HG03025 (cell line): Measurements from ENCODE around the gene LPIN1.
"Not testable (repeated sequence)": the region's sequence is repeated elsewhere in the genome, so short reads cannot be mapped to it uniquely, and the experiment has no call there.

Experiments
- ATAC-seq: cut with Tn5 transposase; IDR thresholded peaks from one replicate; pipeline ENCODE4 v1.9.1; 2021; ENCODE audit warnings: mild to moderate bottlenecking, moderate library complexity; ENCODE audit not compliant: unreplicated experiment, low FRiP score

LPIN1 gene

DNA sequence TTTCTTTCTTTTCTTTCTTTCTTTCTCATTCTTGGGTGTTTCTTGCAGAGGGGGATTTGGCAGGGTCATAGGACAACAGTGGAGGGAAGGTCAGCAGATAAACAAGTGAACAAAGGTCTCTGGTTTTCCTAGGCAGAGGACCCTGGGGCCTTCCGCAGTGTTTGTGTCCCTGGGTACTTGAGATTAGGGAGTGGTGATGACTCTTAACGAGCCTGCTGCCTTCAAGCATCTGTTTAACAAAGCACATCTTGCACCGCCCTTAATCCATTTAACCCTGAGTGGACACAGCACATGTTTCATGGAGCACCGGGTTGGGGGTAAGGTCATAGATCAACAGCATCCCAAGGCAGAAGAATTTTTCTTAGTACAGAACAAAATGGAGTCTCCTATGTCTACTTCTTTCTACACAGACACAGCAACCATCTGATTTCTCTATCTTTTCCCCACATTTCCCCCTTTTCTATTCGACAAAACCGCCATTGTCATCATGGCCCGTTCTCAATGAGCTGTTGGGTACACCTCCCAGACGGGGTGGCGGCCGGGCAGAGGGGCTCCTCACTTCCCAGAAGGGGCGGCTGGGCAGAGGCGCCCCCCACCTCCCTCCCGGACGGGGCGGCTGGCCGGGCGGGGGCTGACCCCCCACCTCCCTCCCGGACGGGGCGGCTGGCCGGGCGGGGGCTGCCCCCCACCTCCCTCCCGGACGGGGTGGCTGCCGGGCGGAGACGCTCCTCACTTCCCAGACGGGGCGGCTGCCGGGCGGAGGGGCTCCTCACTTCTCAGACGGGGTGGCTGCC is 12.9 kb downstream of the LPIN1 start:
- ATAC-seq, result not testable (repeated sequence)

DNA sequence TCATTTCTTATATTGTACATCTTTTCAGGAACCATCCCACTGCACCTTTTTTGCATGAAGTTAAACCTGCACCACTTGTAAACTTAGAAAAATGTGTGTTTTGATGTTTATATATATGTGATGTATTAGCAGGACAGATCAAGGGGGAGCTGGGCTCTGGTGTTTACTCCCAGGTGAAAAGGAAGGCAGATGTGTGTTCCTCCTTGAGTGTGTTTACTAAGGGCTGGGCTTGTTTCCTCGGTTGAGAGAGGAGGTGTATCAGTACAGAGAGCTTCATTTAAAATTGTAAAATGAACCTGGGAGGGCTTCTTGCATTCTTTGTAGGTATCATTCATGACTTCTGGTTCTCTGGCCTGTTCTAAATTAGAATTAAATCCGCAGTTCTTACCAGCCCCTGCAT is 14.8 kb downstream of the LPIN1 start:
- no peak for ATAC-seq

DNA sequence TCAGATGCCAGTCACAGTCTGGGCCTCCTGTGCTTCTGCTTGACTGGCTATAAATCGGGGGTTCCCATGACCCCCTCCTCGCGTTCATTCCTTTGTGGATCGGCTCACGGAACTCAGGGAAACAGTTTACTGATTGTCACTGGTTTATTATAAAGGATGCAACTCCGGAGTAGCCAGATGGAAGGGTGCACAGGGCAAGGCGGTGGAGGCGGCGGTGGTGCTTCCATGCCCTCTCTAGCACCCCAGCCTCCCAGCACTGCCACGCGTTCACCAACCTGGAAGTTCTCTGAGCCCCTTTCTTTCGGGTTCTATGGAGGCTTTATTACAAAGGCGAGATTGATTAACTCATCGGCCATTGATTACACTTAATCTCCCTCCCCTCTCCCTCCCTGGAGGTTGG is 15.6 kb downstream of the LPIN1 start:
- no peak for ATAC-seq

DNA sequence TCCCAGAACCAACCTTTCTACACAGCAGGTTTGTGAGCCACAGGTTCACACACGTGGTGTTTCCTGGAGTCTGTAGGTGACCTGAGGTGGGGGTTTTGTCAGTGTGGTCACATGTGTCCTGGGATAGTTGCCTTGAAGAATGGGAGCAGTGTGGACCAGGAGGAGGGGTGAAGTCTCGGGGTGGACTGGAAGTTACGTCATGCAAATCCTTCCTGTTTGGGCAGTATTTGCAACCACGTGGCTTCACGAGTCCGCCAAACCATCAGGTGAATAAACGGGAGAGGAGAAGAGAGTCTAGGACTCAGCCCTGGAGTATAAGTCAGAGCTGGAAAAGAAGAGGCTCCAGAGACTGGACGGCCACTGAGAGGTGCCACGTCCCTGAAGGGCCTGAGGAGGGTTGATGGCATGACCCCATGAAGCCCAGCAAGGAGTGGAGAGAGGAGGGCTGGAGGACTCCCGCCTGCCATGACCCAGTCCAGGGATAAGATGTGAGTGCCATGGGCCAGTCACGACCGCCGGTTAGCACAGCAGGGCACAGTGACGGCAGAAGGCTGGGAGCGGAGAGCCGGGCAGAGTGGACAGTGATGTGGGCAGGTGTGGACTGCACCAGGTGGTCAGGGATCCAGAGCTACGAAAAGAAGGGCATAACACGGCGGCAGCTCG is 16.5 kb downstream of the LPIN1 start:
- no peak for ATAC-seq

DNA sequence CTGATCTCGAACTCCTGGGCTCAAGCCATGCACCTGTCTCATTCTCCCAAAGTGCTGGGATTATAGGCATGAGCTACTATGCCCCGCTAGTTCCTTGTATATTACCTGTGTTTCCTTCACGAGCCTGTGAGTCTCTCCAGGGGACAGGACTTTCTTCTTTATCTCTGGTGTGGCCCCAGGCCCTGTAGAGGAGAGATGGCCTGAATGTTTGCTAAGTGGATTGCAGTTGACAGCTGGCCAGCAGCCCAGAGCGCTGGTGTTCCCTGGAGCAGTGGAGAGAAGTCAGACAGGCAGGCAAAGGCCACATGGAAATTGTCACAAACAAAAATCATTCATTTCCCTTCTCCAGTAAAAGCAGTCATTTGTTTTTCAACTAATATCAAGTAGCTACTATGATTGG is 17.9 kb downstream of the LPIN1 start:
- no peak for ATAC-seq

DNA sequence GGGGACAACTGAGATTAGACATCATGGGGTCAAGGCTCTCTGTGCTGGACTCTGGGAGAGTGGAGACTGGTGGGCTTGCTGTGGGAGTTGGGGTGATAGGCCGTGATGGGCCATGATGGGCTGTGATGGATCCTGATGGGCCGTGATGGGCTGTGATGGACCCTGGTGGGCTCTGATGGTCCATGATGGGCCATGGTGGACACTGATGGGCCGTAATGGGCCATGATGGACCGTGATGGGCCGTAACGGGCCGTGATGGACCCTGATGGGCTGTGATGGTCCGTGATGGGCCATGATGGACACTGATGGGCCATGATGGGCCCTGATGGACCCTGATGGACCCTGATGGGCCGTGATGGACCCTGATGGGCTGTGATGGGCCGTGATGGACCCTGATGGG is 18.5 kb downstream of the LPIN1 start:
- ATAC-seq, result no peak

DNA sequence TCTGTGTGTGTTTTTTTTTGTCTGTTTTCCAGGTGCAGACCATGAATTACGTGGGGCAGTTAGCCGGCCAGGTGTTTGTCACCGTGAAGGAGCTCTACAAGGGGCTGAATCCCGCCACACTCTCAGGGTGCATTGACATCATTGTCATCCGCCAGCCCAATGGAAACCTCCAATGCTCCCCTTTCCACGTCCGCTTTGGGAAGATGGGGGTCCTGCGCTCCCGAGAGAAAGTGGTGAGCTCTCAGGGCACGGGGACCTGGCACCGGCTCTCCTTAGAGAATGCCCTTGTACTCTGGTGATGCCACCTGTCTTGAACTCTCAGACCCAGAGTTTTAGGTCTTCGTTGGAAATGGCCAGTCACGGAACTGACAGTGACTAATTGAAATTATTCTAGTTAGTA is 19.1 kb downstream of the LPIN1 start:
- ATAC-seq, result no peak

DNA sequence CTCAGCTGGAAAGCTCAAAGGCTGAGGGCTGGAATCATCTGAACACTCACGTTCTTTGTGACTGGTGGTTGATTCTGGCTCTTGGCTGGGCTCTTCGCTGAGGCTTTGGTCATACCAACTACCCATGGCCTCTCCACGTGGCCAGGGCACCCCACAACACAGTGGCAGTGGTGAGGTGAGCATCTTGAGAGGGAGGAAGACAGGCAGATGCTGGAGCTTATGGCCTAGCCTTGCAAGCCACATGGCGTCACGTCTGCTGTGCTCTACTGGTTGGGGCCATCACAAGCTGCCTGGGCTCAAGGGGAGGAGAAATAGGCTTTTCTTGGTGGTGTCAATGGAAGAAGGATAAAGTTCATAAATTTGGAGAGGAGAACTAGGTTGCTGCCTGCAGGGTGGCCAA is 19.6 kb downstream of the LPIN1 start:
- ATAC-seq, result no peak

DNA sequence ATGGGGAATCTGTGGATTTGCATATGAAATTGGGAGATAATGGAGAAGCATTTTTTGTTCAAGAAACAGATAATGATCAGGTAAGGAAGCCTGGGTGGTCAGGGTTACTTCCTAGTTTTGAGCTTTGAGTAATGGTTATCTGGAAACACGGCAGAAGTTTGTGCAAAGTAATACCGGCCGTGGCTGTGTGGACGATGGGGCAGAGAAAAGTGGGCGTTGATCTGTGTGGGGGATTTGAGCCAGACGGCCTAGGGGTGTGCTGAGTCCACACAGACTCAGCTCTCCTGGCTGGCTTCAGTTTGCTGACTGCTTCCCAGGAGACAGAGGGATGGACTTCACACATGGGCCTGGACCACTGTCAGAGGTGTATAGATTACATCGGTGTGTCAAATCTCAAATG is 21.3 kb downstream of the LPIN1 start:
- ATAC-seq, result no peak

DNA sequence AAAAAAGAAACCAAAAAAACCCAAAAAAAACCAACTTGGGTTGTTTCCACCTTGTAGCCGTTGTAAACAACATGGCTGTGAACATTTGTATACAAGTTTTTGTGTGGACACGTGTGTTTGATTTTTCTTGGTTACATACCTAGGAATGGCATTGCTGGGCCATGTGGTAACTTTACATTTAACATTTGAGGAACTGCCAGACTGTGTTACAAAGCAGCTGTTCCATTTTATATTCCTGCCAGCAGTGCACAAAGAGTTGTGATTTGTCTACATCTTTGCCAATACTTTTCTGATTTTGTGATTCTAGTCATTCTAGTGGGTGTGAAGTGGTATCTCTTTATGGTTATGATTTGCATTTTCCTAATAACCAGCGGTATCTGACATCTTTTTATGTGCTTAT is 22.5 kb downstream of the LPIN1 start:
- no peak for ATAC-seq

DNA sequence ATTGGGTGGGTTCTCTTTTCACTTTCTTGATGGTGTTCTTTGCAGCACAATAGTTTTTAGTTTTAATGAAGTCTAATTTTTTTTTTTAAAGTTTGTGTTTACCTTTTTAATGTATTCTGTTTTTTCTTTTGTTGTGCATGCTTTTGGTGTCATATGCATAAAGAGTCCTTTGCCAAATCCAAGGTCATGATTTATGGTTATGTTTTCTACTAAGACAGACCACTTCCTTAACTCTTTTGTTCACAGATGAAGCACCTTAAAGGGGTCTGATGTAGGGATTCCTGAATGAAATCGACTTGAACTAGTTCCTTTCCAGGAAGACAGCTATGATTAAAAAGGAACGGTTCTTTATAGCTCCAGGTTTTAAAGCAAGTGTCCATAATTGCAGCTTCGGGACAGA is 23.1 kb downstream of the LPIN1 start:
- no peak for ATAC-seq

DNA sequence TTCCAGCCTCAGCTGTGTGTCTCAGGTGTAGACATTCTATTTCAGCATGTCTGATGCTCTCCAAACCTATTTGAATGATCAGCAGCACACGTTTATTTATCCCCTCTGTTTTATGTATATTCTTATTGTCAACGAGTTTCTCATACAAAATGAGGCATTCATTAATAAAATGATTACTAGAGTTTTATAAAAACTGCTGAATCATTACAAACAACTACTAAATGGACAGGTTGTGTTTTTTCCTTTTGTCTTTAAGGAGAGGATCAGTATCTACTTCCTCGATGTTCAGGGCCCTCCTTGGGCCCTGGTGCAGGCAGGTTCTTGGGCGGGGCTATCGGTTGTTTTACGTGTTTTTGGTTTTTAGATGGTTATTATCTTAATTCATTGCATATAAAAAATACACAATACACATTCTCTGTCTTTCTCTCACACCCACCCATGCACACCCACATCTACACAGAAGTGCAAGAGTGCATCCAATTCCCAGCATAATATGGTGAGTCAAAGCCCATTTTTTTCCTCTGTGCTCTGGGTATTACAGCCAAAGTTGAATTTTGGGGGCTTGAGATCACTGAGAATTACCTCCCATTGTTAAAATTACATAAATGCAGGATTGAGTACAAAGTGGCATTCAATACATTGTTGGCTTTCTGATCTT is 24.2 kb downstream of the LPIN1 start:
- ATAC-seq, result no peak

DNA sequence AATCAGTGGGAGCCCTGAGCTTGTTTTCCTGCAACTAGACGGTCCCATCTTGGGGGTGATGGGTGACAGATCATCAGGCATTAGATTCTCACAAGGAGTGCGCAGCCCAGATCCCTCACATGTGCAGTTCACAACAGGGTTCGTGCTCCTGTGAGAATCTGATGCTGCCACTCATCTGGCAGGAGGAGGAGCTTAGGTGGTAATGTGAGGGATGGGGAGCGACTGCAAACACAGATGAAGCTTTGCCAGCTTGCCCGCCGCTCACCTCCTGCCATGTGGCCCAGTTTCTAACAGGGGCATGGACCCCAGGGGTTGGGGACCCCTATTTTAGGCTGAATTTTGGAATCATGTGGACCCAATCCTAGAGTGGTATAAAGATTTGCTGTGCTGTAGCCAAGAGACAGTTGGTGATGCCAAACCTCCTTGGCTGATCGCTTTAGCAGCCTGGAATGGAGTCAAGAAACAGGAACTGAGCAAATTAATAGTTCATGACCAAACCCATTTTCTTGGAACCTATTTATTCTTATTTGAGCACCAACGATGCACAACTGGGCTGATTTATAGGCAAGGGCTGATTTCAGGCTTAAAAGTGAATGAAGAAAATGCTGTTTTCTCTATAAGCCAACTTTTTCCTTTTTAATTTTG is 25.7 kb downstream of the LPIN1 start:
- ATAC-seq, result no peak

DNA sequence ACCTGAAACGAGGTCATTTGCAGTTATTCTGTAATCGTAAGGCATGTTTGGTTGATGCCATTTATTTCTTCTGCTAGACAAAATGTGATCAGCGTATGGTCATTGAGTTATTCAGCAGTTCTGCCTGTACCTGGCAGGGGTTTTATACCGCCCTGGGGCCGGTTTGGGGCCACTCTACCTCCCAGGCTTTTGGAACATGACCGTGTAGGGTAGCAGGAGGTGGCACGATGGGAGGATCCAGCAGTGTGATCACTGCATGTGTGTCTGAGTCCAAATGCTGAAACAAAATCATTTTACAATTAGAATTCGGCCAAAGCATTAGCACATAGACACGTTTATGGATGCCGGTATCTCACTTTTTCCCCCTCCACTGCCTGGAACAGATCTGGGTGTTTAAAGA is 26.7 kb downstream of the LPIN1 start:
- no peak for ATAC-seq

DNA sequence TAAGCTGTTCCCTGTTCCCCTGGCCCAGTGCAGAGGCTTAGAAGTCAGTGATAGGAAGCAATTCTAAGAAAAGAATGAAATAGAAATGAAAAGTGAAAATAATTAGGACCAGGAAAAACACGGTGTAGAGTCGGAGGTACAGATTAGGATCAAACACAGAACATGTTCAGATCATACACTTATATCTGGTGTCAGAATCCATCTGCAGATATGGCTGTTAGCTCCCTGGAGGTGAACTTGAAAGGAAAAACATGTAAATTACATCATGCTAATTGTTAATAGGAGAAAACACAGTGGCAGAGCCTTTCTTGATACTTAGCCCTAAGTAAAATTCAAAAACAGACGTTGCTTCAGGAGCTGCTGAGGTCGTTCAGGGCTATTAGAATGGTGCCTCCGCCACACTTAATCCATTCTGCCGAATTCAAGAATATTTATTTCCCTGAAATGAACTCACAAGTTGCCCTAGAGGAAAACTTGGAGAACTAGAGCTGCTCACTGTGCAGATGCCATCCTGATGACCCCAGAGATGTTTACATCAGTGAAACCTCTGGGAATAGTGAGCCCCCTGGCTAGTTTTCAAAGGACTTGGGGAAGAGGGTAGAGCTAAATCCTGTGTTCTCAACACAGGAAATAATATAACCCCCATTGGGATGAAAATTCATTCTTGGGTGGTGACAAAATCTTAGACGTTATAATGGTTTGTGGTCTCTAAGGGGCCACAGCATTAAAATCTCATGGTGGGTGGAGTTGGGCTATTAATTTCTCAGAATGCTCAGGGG is 27.5 kb downstream of the LPIN1 start:
- no peak for ATAC-seq

DNA sequence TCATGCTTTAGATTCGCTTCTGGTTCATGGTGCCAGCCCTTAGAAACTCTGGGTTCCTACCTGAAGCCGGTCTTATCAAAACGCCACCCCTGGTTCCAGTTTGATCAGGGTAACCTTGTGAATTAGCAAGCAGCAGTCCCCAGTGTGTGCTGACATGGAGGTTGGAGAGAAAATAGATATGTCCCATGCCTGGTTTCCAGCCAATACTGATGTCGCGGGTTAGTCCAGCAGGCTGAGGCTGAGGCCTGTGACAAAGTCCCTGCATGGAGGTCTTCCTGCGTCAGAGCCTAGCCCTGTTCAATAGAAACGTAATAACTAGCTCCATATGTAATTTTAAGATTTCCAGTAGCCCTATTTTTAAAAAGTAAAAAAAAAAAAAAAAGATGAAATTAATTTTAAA is 28.2 kb downstream of the LPIN1 start:
- ATAC-seq, result no peak

DNA sequence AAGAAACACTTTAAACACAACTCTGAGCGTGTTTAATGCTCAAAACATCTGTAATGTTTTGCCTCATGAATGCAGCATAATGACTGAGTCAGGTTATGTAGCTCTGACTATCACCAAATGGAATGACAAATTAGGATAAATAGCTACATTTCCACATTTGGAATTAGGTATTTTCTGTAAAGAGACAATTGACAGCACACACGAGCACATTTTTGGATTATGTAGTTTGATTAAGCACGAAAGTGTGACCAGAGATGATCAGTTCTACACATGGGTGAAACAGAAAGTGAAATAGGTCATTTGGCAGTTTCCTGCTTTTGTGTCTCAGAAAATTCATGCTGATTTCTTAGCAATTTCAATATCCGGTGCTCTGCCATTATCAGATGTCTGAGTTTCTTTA is 29.0 kb downstream of the LPIN1 start:
- ATAC-seq, result peak; percentile 65

DNA sequence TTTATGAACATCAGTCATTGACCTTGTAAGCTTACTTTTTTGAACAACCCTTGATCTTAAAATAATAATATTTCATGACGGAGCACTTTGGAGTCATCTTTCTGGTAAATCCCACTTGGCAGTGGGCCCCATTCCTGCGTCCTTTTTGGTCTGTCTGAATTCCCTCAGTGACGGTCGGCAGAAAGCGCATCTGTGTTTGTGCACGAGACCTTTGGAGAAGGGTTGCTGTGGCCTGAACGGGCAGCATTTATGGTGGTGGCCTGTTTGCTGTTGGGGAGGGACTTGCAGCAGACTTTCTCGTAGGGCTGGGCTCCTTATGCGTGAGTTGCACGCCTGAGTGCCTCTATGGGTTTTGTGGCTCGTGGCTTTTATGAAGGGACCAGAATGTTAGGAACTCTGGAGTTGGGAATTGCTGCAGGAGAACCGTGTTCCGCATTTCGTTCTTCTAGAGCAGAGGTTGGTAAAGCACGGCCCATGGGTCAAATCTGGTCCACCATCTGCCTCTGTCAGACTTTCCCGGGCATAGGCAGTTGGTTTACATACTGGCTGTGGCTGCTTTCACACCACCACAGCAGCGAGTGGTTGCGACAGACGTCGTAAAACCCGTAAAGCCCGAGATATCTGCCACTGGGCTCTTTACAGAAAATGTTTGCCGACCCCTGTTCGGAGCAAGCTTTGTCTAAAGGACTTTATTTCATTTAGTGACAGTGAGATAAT is 30.8 kb downstream of the LPIN1 start:
- ATAC-seq, result no peak

DNA sequence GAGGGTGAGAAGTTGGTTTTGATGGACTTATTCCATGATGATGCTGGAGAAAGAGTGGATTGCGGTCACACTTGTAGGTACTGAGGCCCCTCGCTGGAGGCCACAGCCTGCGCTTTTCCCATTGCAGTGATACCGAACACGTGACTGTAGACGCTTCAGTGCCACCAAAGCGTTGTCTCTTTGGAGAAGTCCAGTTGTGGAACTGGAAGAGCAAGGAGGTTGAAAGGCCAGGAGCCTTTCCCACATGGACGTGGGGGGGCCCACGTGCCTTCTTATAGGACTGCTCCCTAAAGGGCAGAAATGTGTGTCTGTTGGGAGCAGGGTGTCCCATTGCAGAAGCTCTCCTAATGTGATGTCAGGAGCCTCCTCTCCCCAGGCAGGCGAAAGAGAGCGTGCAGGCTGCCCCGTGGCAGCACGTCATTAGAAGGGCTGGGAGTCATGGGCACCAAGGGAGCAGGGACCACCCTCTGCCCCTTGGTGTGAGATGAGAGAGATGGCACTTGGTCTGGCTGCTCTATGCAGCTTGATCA is 31.5 kb downstream of the LPIN1 start:
- ATAC-seq, result no peak

DNA sequence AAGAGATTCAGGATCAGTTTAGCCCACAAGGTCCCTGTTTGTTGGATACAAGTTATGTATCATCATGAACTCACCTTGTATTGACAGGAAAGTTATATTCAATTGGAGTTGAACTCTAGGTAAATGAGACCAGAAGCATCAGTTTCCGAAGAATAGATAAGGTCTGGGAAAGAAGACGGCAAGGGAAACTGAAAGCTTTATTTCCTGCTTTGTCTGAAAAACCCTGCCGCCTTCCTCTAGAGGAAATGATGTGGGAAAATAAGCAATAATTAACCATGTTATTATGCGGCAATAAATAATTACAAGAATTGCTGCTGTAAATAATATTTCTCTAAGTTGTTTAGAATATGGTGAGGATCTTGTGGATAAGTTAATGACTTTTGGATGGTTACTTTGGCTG is 32.0 kb downstream of the LPIN1 start:
- ATAC-seq, result no peak
